NCI-H146 treated with DMSO at 0.1 percent for 48 hours (cell line): Measurements from ENCODE around the gene RETREG3.
A peak's percentile ranks its signal among the peaks of the same experiment; 100 is the strongest.
"Not testable (repeated sequence)": the region's sequence is repeated elsewhere in the genome, so short reads cannot be mapped to it uniquely, and the experiment has no call there.

Source experiments
- DNase-seq: peaks from one replicate; lab custom pipeline; 2025; ENCODE audit not compliant: unreplicated experiment; lab: John Stamatoyannopoulos, UW

The RETREG3 gene

GRCh38 chr17:42574463-42574862 lies 34.7 kb downstream of the RETREG3 start:
- DNase-seq: no peak

DNA sequence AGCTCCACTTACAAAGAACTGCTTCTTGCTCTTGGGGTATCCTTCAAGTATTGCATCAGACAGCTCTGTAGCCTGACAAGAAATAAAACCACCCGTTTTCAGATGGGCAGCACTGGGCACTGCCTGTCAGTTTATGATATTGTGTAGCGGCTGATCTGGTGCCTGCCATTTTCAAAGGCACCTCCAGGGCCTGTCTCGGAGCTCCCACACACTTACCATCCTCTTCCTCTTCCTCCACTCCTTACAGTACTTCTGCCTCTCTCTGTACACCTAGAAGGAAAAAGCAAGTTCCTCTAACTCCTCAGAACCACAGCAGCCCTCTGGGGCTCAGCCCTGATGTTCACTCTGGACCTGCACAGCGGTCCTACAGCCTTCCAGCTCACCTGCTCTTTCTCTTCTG lies 36.1 kb downstream of the RETREG3 start:
- no peak for DNase-seq

GRCh38 chr17:42571435-42572225 lies 37.5 kb downstream of the RETREG3 start:
- no peak for DNase-seq

GRCh38 chr17:42568341-42569111 lies 40.6 kb downstream of the RETREG3 start:
- DNase-seq: no peak

DNA sequence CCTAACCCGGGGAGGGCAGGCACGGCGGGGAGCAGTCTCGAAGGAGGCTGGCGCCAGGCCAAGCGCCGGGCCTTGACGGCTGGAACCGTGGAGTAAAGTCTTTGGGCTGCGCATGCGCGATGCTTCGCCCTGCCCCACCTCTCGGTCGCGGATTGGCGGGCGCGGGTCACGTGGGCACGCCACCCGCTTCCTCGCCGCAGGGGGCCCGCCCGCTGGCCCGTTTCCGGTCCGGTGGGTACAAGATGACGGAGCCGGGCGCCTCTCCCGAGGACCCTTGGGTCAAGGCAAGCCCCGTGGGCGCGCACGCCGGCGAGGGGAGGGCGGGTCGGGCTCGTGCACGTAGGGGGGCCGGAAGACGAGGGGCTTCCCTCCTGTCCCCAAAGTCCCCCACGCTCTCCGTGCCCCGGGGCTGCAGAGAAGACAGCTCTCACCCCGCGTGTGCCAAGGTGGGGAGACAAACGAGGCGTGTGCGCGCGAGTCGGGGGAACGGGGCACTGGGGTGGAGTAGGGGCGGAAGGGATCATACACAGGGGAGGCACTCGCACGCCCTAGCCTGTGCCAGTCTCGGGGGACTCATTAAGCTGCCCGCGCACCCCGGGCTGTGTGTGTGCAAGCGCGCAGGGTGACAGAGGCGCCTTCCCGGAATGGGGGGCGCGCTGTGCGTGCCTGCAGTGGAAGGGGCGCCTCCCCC lies 42.1 kb downstream of the RETREG3 start, which contains the start of gene MLX:
TSS of gene MLX (plus strand) at position 218 of the 691 bp plus-strand sequence. CDS start at position 243, 25 bp downstream.
- DNase-seq: peak; percentile 69

- no peak for DNase-seq
Measured at GRCh38 chr17:42566215-42566882, 42.8 kb downstream of the RETREG3 start.

- DNase-seq: no peak
Measured at GRCh38 chr17:42565523-42566214, 43.5 kb downstream of the RETREG3 start.

DNA sequence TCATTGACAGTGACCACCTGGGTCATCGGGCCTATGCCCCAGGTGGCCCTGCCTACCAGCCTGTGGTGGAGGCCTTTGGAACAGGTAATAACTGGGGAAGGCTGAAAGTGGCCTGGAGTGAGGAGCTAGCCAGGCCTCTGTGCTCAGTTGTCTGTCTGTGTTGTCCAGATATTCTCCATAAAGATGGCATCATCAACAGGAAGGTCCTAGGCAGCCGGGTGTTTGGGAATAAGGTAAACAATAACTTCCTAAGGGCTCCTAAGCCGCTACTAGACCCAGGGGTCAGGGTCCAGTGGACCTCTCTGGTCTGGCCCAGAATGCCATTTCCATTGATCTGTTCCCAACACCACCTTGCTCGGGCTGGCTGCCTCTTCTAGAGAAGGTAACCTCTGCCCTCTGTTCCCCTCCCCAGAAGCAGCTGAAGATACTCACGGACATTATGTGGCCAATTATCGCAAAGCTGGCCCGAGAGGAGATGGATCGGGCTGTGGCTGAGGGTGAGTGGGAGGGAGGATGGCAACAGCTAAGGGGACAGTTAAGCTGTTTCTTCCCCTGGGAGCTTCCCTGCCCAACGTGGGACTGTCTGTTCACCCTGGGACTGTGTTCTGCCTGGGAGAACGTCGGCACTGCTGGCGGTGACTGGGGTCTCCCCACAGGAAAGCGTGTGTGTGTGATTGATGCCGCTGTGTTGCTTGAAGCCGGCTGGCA lies 44.2 kb downstream of the RETREG3 start:
- DNase-seq: no peak

DNA sequence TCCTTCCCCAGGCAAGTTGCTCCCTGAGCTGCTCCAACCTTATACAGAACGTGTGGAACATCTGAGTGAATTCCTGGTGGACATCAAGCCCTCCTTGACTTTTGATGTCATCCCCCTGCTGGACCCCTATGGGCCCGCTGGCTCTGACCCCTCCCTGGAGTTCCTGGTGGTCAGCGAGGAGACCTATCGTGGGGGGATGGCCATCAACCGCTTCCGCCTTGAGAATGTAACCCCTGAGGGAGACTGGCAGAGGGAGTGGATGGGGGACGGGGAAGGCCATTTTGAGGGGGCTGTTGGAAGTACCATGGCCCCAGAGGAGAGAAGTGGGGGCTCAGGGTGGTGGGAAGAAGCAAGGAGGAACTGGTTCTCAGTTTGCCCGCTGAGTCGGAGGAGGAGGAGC lies 45.2 kb downstream of the RETREG3 start:
- no peak for DNase-seq

GRCh38 chr17:42563543-42563942 lies 45.6 kb downstream of the RETREG3 start:
- DNase-seq: no peak

DNA sequence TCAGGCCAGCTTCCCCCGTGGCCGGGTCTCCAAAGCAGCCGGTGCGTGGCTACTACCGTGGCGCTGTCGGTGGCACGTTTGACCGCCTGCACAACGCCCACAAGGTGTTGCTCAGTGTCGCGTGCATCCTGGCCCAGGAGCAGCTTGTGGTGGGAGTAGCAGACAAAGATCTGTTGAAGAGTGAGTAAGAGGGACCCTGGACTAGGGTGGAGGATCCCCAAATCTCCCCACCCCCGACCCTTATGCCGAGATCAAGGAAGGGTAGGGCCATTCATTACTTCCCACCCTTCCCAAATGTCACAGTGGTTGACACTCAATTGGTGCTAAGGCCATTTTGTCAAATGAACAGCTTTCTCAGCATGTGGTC lies 46.0 kb downstream of the RETREG3 start:
- no peak for DNase-seq

GRCh38 chr17:42562388-42563142 lies 46.6 kb downstream of the RETREG3 start:
- no peak for DNase-seq

- peak; percentile 91 for DNase-seq
Measured at GRCh38 chr17:42561897-42562387, 47.2 kb downstream of the RETREG3 start, which contains the start of gene COASY. COASY (plus strand) TSS chr17:42562148; CDS start chr17:42562623, 475 bp downstream.

- DNase-seq: no peak
Measured at GRCh38 chr17:42560246-42560645, 48.9 kb downstream of the RETREG3 start.

DNA sequence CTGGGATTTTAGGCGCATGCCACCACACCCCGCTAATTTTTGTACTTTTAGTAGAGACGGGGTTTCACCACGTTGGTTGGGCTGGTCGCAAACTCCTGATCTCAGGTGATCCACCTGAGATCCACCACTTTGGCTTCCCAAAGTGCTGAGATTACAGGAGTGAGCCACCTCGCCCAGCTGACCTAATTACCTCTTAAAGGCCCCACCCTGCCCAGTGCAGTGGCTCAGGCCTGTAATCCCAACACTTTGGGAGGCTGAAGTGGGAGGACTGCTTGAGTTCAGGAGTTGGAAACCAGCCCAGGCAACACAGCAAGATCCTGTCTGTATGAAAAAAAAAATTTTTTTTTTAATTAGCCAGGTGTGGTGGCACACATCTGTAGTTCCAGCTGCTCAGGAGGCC lies 50.1 kb downstream of the RETREG3 start:
- no peak for DNase-seq

GRCh38 chr17:42555961-42556617 lies 53.1 kb downstream of the RETREG3 start:
- DNase-seq: not testable (repeated sequence)

GRCh38 chr17:42555122-42555622 lies 54.0 kb downstream of the RETREG3 start:
- no peak for DNase-seq
